IPS-11a (cell line): ENCODE measurements around the gene ADCY6.
A peak's percentile ranks its signal among the peaks of the same experiment; 100 is the strongest.
"Not testable (repeated sequence)": the region's sequence is repeated elsewhere in the genome, so short reads cannot be mapped to it uniquely, and the experiment has no call there.

Experiments
- H3K4me3 ChIP-seq: one replicate; pipeline ENCODE4 v1.5.1; 2013; ENCODE audit warnings: low read depth, low read length, control low read depth

The ADCY6 gene

GRCh38 chr12:48764521-48764920 lies 24.4 kb downstream of the ADCY6 start:
- no peak overlapping the region for H3K4me3 ChIP-seq

GRCh38 chr12:48758737-48759136 lies 30.2 kb downstream of the ADCY6 start:
- H3K4me3 ChIP-seq = no peak overlapping the region

- no peak overlapping the region for H3K4me3 ChIP-seq
Observed at GRCh38 chr12:48758186-48758585, 30.7 kb downstream of the ADCY6 start.

- H3K4me3 ChIP-seq = no peak overlapping the region
Observed at GRCh38 chr12:48750769-48751356, 38.0 kb downstream of the ADCY6 start.

GRCh38 chr12:48750215-48750614 lies 38.7 kb downstream of the ADCY6 start:
- no peak overlapping the region for H3K4me3 ChIP-seq

- no peak overlapping the region for H3K4me3 ChIP-seq
Observed at GRCh38 chr12:48744251-48745008, 44.5 kb downstream of the ADCY6 start.

- no peak overlapping the region for H3K4me3 ChIP-seq
Observed at GRCh38 chr12:48739618-48740269, 49.1 kb downstream of the ADCY6 start.

GRCh38 chr12:48736456-48736855 lies 52.4 kb downstream of the ADCY6 start:
- H3K4me3 ChIP-seq = no peak overlapping the region

- H3K4me3 ChIP-seq = no peak overlapping the region
Observed at GRCh38 chr12:48728807-48729206, 60.1 kb downstream of the ADCY6 start.

- not testable (repeated sequence) for H3K4me3 ChIP-seq
Observed at GRCh38 chr12:48720737-48721136, 68.2 kb downstream of the ADCY6 start.

- not testable (repeated sequence) for H3K4me3 ChIP-seq
Observed at GRCh38 chr12:48720171-48720570, 68.7 kb downstream of the ADCY6 start.

- H3K4me3 ChIP-seq = not testable (repeated sequence)
Observed at GRCh38 chr12:48719002-48719401, 69.9 kb downstream of the ADCY6 start.

GRCh38 chr12:48717252-48717695 lies 71.6 kb downstream of the ADCY6 start:
- H3K4me3 ChIP-seq = peak overlapping the region; percentile 99

- H3K4me3 ChIP-seq = peak within 1 kb of the TSS; percentile 99
Observed at GRCh38 chr12:48716493-48717251, 72.2 kb downstream of the ADCY6 start, which contains the start of gene CCNT1. TSS of gene CCNT1 (minus strand) at chr12:48716707. CDS start at chr12:48716675, 32 bp downstream.
